ENCODE measurements around the gene CST8.
A peak's percentile ranks its signal among the peaks of the same experiment; 100 is the strongest.

CST8 gene

GRCh38 chr20:23508449-23509229 lies 17.7 kb downstream of the CST8 start:
- DNase-seq (ENCODE audit: low read depth): no peak
- no peak for TF ChIP-seq CTCF (IDR thresholded peaks at IDR 0.05; ENCODE audit: insufficient read depth, low read depth, low read length, missing control alignments)
- no peak overlapping the region for H3K4me3 ChIP-seq (ENCODE audit: low read length)

GRCh38 chr20:23509247-23509913 lies 18.5 kb downstream of the CST8 start:
- no peak for TF ChIP-seq CTCF (IDR thresholded peaks at IDR 0.05; ENCODE audit: insufficient read depth, low read depth, low read length, missing control alignments)

GRCh38 chr20:23510000-23510590 lies 19.2 kb downstream of the CST8 start:
- no peak overlapping the region for H3K4me3 ChIP-seq (ENCODE audit: low read length)
- DNase-seq (ENCODE audit: low read depth): peak; percentile 7
- TF ChIP-seq CTCF (IDR thresholded peaks at IDR 0.05; ENCODE audit: insufficient read depth, low read depth, low read length, missing control alignments): no peak

More at GRCh38 chr20:23509247-23509913, 18.5 kb downstream of the CST8 start:
- no peak overlapping the region for H3K4me3 ChIP-seq (ENCODE audit: low read length)
- peak; percentile 6 for DNase-seq (ENCODE audit: low read depth)

DNA sequence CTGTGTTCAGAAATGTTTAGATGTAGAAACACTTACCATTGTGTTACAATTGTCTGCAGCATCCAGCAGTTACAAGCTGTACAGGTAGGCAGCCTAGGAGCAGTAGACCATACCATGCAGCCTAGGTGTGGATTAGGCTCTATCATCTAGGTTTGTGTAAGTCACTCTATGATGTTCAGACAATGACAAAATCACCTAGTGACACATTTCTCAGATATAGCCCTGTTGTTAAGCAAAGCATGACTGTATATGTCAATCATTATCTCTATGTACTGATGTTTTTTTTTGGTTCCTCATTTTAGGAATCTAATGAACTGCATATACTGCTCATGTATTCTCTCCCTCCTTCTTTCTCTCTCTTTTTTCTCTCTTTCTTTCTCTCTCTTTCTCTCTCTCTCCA lies 22.2 kb downstream of the CST8 start:
- no peak for TF ChIP-seq CTCF (IDR thresholded peaks at IDR 0.05; ENCODE audit: insufficient read depth, low read depth, low read length, missing control alignments)
- DNase-seq (ENCODE audit: low read depth): no peak
- no peak overlapping the region for H3K4me3 ChIP-seq (ENCODE audit: low read length)

DNA sequence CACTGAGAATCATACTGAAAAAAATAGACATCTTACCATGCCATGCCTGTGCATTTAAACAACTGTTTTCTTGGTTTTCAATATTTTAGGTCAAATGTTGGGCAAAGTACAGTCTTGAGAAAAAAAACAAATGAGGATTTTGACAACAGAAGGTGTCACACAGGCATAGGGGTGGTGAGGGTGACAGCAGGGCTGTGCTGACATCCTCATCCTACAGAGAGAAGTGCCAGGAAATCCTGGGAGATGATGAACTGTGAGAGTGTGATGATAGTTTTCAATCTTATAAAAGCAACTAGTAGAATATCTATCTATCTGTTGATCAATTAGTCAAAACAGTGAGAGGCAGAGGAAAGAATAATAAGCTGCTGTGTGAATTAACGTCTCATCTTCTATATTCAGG lies 23.9 kb downstream of the CST8 start:
- H3K4me3 ChIP-seq (ENCODE audit: low read length): no peak overlapping the region
- TF ChIP-seq CTCF (IDR thresholded peaks at IDR 0.05; ENCODE audit: insufficient read depth, low read depth, low read length, missing control alignments): no peak
- no peak for DNase-seq (ENCODE audit: low read depth)

GRCh38 chr20:23515250-23515939 lies 24.5 kb downstream of the CST8 start:
- TF ChIP-seq CTCF (IDR thresholded peaks at IDR 0.05; ENCODE audit: insufficient read depth, low read depth, low read length, missing control alignments): no peak
- DNase-seq (ENCODE audit: low read depth): peak; percentile 8
- H3K4me3 ChIP-seq (ENCODE audit: low read length): no peak overlapping the region

Data from epithelial cell of esophagus (primary cell).